Prostate gland (tissue), 1 donor: ENCODE results near the gene IER3IP1.

Experiments used
- POLR2A ChIP-seq: fragments of 450-650 bp; IDR thresholded peaks from one replicate; pipeline ENCODE4 v1.6.1; 2016; ENCODE audit warnings: antibody characterized with exemption, mild to moderate bottlenecking
- POLR2AphosphoS5 ChIP-seq: sonication (generic); formaldehyde crosslinking; IDR thresholded peaks from one replicate; pipeline ENCODE4 v1.6.1; 2017; ENCODE audit warnings: antibody characterized with exemption

DNA sequence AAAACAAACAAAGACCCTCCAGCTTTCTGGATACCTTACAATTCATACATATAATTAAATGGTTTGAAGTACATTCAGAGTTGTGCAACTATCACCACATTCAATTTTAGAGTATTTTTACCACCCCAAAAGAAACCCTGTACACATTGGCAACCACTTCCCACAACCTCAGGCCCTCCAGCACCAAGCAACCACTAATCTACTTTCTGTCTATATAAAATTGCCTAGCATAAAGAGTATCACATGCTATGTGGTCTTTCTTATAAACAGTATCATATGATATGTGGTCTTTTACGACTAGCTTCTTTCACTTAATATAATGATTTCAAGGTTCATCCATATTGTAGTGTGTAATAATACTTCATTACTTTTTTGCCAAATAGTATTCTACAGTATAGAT, 7.3 kb downstream of the IER3IP1 start:
- no peak for TF ChIP-seq POLR2A
- no peak for TF ChIP-seq POLR2AphosphoS5
